Mesendoderm (in vitro differentiated cells): ENCODE results near the gene SMYD3.

Source experiments
- DNase-seq: peaks from one replicate; pipeline ENCODE4 v3.0.0; 2013
- H2AK5ac ChIP-seq: 2 replicates; pipeline ENCODE4 v1.6.1; 2013; ENCODE audit warnings: low read length, inconsistent platforms
- H2BK120ac ChIP-seq: 2 replicates; pipeline ENCODE4 v1.6.1; 2013; ENCODE audit warnings: low read depth, mild to moderate bottlenecking, low read length, moderate library complexity, mixed read lengths
- H2BK15ac ChIP-seq: replicated peaks from 2 replicates; pipeline ENCODE4 v1.6.1; 2013; ENCODE audit warnings: low read depth, mild to moderate bottlenecking, moderate library complexity
- H2BK5ac ChIP-seq: 2 replicates; pipeline ENCODE4 v1.6.1; 2013; ENCODE audit warnings: low read length, inconsistent platforms
- H3K18ac ChIP-seq: 2 replicates; pipeline ENCODE4 v1.6.1; 2013; ENCODE audit warnings: mild to moderate bottlenecking, low read length, mixed read lengths
- H3K23ac ChIP-seq: one replicate; pipeline ENCODE4 v1.6.1; 2013; ENCODE audit warnings: low read length
- H3K27ac ChIP-seq: 2 replicates; pipeline ENCODE4 v1.5.1; 2013; ENCODE audit warnings: low read depth, mild to moderate bottlenecking, inconsistent platforms, low read length, moderate library complexity
- H3K27me3 ChIP-seq: 2 replicates; pipeline ENCODE4 v1.6.1; 2013; ENCODE audit warnings: low read length, control low read depth, mild to moderate bottlenecking, inconsistent platforms; ENCODE audit not compliant: insufficient read depth, poor library complexity
- H3K36me3 ChIP-seq: 2 replicates; pipeline ENCODE4 v1.6.1; 2013; ENCODE audit warnings: low read length, inconsistent platforms; ENCODE audit not compliant: control insufficient read depth, insufficient read depth
- H3K4ac ChIP-seq: one replicate; pipeline ENCODE4 v1.6.1; 2013; ENCODE audit warnings: low read depth, mild to moderate bottlenecking, low read length, moderate library complexity
- H3K4me1 ChIP-seq: 2 replicates; pipeline ENCODE4 v1.6.1; 2013; ENCODE audit warnings: low read depth, low read length, inconsistent platforms; ENCODE audit not compliant: control insufficient read depth
- H3K4me2 ChIP-seq: 2 replicates; pipeline ENCODE4 v1.6.1; 2013; ENCODE audit warnings: low read length
- H3K4me3 ChIP-seq: 2 replicates; pipeline ENCODE4 v1.5.1; 2013; ENCODE audit warnings: mild to moderate bottlenecking, low read length
- H3K56ac ChIP-seq: one replicate; pipeline ENCODE4 v1.6.1; 2013; ENCODE audit warnings: low read length
- H3K79me1 ChIP-seq: 2 replicates; pipeline ENCODE4 v1.6.1; 2013; ENCODE audit warnings: low read length, inconsistent platforms
- H3K79me2 ChIP-seq: 2 replicates; pipeline ENCODE4 v1.6.1; 2013; ENCODE audit warnings: mild to moderate bottlenecking, low read length; ENCODE audit not compliant: control insufficient read depth, insufficient read depth
- H3K9ac ChIP-seq: 2 replicates; pipeline ENCODE4 v1.6.1; 2013; ENCODE audit warnings: low read length, inconsistent platforms
- H4K5ac ChIP-seq: one replicate; pipeline ENCODE4 v1.6.1; 2013; ENCODE audit warnings: low read length
- H4K8ac ChIP-seq: one replicate; pipeline ENCODE4 v1.6.1; 2013; ENCODE audit warnings: low read depth, mild to moderate bottlenecking, control low read depth, low read length, moderate library complexity
- WGBS: extraction: QIAGEN DNeasy Blood & Tissue Kit; methylation state at CpG from one replicate; pipeline ENCODE4 v1.1.7; 2013; ENCODE audit warnings: low lambda C conversion rate, missing lambda C conversion rate; ENCODE audit not compliant: insufficient coverage; ENCODE audit errors: extremely low coverage; 5-methylcytosine and 5-hydroxymethylcytosine counted together

The SMYD3 gene

GRCh38 chr1:245805532-245805931 lies 701.5 kb downstream of the SMYD3 start:
- Histone ChIP-seq H3K79me2 (no peaks in the 10 kb centered on the region), H2BK15ac (no peak overlapping the region), H4K5ac (no peak overlapping the region), H3K27ac (no peak overlapping the region), H4K8ac (no peak overlapping the region), H3K56ac (no peak overlapping the region), H3K23ac (no peak overlapping the region), H3K4me3 (no peak overlapping the region), H3K18ac (no peak overlapping the region), H3K79me1 (no peaks in the 10 kb centered on the region), H3K27me3 (no peaks in the 10 kb centered on the region), H2BK5ac (no peak overlapping the region), H2BK120ac (no peak overlapping the region), H3K4me2 (no peak overlapping the region), H3K4me1 (no peaks in the 10 kb centered on the region), H3K36me3 (no peaks in the 10 kb centered on the region), H3K4ac (no peak overlapping the region), H2AK5ac (no peak overlapping the region), H3K9ac (no peak overlapping the region)
- no CpG with 5 or more reads among the region's 1 CpG for WGBS
- DNase-seq = no peak

GRCh38 chr1:245804696-245805095 lies 702.4 kb downstream of the SMYD3 start:
- no peak for DNase-seq
- Histone ChIP-seq H3K4ac (no peak overlapping the region), H3K79me2 (no peaks in the 10 kb centered on the region), H2AK5ac (no peak overlapping the region), H3K27ac (no peak overlapping the region), H4K8ac (no peak overlapping the region), H3K4me2 (no peak overlapping the region), H2BK120ac (no peak overlapping the region), H3K79me1 (no peaks in the 10 kb centered on the region), H4K5ac (no peak overlapping the region), H3K36me3 (no peaks in the 10 kb centered on the region), H2BK15ac (no peak overlapping the region), H3K4me1 (no peaks in the 10 kb centered on the region), H2BK5ac (no peak overlapping the region), H3K4me3 (no peak overlapping the region), H3K56ac (no peak overlapping the region), H3K27me3 (no peaks in the 10 kb centered on the region), H3K23ac (no peak overlapping the region), H3K18ac (no peak overlapping the region), H3K9ac (no peak overlapping the region)
- no CpG with 5 or more reads among the region's 4 CpGs for WGBS

GRCh38 chr1:245803666-245804037 lies 703.4 kb downstream of the SMYD3 start:
- no peak overlapping the region for H3K27ac ChIP-seq
- H3K36me3 ChIP-seq = no peaks in the 10 kb centered on the region
- no peak overlapping the region for H3K9ac ChIP-seq
- no peaks in the 10 kb centered on the region for H3K4me1 ChIP-seq
- H3K18ac ChIP-seq = no peak overlapping the region
- H3K4me3 ChIP-seq = no peak overlapping the region
- WGBS = no CpG with 5 or more reads among the region's 5 CpGs
- no peaks in the 10 kb centered on the region for H3K79me1 ChIP-seq
- no peak overlapping the region for H3K23ac ChIP-seq
- no peak overlapping the region for H3K56ac ChIP-seq
- no peak overlapping the region for H4K5ac ChIP-seq
- H2AK5ac ChIP-seq = no peak overlapping the region
- no peak for DNase-seq
- no peak overlapping the region for H2BK120ac ChIP-seq
- H2BK5ac ChIP-seq = no peak overlapping the region
- no peak overlapping the region for H3K4ac ChIP-seq
- H3K4me2 ChIP-seq = no peak overlapping the region
- H2BK15ac ChIP-seq = no peak overlapping the region
- H3K79me2 ChIP-seq = no peaks in the 10 kb centered on the region
- H4K8ac ChIP-seq = no peak overlapping the region
- no peaks in the 10 kb centered on the region for H3K27me3 ChIP-seq

- Histone ChIP-seq H3K56ac (no peak overlapping the region), H3K4me2 (no peak overlapping the region), H3K27me3 (no peaks in the 10 kb centered on the region), H4K5ac (no peak overlapping the region), H3K79me2 (no peaks in the 10 kb centered on the region), H3K79me1 (no peaks in the 10 kb centered on the region), H3K27ac (no peak overlapping the region), H2BK120ac (no peak overlapping the region), H3K18ac (no peak overlapping the region), H3K36me3 (no peaks in the 10 kb centered on the region), H3K4ac (no peak overlapping the region), H3K4me1 (no peaks in the 10 kb centered on the region), H4K8ac (no peak overlapping the region), H3K4me3 (no peak overlapping the region), H3K9ac (no peak overlapping the region), H3K23ac (no peak overlapping the region), H2BK15ac (no peak overlapping the region), H2AK5ac (no peak overlapping the region), H2BK5ac (no peak overlapping the region)
- WGBS = no CpG with 5 or more reads among the region's 9 CpGs
- no peak for DNase-seq
These were observed 704.0 kb downstream of the SMYD3 start for GRCh38 chr1:245802941-245803665.

GRCh38 chr1:245800901-245801605 lies 706.0 kb downstream of the SMYD3 start:
- H3K23ac ChIP-seq = no peak overlapping the region

More at GRCh38 chr1:245800901-245801605, 706.0 kb downstream of the SMYD3 start:
- H3K4ac ChIP-seq = no peak overlapping the region
- no peak overlapping the region for H4K8ac ChIP-seq
- WGBS = no CpG with 5 or more reads among the region's 6 CpGs
- H3K56ac ChIP-seq = no peak overlapping the region
- H2BK5ac ChIP-seq = no peak overlapping the region
- H3K27me3 ChIP-seq = no peaks in the 10 kb centered on the region
- no peaks in the 10 kb centered on the region for H3K79me1 ChIP-seq
- H3K4me2 ChIP-seq = no peak overlapping the region
- H2AK5ac ChIP-seq = no peak overlapping the region
- no peak overlapping the region for H3K27ac ChIP-seq
- no peak overlapping the region for H2BK120ac ChIP-seq
- H3K36me3 ChIP-seq = no peaks in the 10 kb centered on the region
- H3K4me1 ChIP-seq = no peaks in the 10 kb centered on the region
- no peak overlapping the region for H2BK15ac ChIP-seq
- H3K79me2 ChIP-seq = no peaks in the 10 kb centered on the region
- no peak for DNase-seq
- H3K18ac ChIP-seq = no peak overlapping the region
- H4K5ac ChIP-seq = no peak overlapping the region
- no peak overlapping the region for H3K9ac ChIP-seq
- H3K4me3 ChIP-seq = no peak overlapping the region
